Bronchial epithelial cell (primary cell): ENCODE data around the gene DAPP1. TPM values are rescaled to one million over a fixed set of nuclear protein-coding genes. Genes with fewer than 3 reads are reported as not detected.

Experiments used
- DNase-seq: peaks from one replicate; pipeline ENCODE4 v3.0.0-alpha.2; 2010; ENCODE audit warnings: low read depth
- FAIRE-seq: peaks from 2 replicates; lab custom pipeline; 2011; peaks lifted over from hg19 to GRCh38; lab: Jason Lieb, UNC
- H3K27me3 ChIP-seq: 2 replicates; pipeline ENCODE4 v1.5.1; 2011; ENCODE audit warnings: low read length; ENCODE audit not compliant: control insufficient read depth, insufficient read depth
- H3K36me3 ChIP-seq: 2 replicates; pipeline ENCODE4 v1.5.1; 2011; ENCODE audit warnings: low read length; ENCODE audit not compliant: control insufficient read depth, insufficient read depth
- H3K4me3 ChIP-seq: 2 replicates; pipeline ENCODE4 v1.5.1; 2011; ENCODE audit warnings: mild to moderate bottlenecking, low read depth, low read length, control low read depth
- total RNA-seq: library from RNA; depleted of rRNA; stranded (reverse); fragments of >200 nt; gene quantifications from 2 replicates; pipeline ENCODE4 v1.2.1, GENCODE V29; 2014
- TF ChIP-seq, protein P1 (sequence below): IDR thresholded peaks from 2 replicates; pipeline ENCODE4 v1.5.1; 2011; ENCODE audit warnings: mild to moderate bottlenecking, moderate library complexity, low read length, control low read depth, inconsistent platforms; ENCODE audit not compliant: insufficient read depth, severe bottlenecking

The DAPP1 gene
- total RNA-seq, 1 donor from 2014 or later: 31.3 TPM

DNA sequence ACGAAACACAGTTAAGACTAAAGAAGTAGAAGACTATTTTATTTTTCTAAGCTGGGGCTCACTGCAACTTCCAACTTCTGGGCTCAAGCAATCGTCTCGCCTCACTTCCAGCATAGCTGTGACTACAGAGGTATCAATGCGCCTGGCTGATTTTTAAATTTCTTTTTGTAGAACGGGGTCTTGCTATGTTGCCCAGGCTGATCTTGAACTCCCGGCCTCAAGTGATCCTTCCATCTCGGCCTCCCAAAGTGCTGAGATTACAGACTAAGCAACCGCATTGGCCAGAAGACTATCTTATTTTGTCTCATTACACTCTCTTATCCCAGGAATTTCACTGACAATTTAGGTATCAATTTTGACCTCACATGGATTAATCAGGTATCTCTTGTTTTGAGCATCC is 76.4 kb downstream of the DAPP1 start:
- Histone ChIP-seq H3K4me3 (peak overlapping the region; percentile 92), H3K27me3 (no peaks in the 10 kb centered on the region), H3K36me3 (no peaks in the 10 kb centered on the region)
- FAIRE-seq (no peak), DNase-seq (no peak)
- TF ChIP-seq, protein P1, sequence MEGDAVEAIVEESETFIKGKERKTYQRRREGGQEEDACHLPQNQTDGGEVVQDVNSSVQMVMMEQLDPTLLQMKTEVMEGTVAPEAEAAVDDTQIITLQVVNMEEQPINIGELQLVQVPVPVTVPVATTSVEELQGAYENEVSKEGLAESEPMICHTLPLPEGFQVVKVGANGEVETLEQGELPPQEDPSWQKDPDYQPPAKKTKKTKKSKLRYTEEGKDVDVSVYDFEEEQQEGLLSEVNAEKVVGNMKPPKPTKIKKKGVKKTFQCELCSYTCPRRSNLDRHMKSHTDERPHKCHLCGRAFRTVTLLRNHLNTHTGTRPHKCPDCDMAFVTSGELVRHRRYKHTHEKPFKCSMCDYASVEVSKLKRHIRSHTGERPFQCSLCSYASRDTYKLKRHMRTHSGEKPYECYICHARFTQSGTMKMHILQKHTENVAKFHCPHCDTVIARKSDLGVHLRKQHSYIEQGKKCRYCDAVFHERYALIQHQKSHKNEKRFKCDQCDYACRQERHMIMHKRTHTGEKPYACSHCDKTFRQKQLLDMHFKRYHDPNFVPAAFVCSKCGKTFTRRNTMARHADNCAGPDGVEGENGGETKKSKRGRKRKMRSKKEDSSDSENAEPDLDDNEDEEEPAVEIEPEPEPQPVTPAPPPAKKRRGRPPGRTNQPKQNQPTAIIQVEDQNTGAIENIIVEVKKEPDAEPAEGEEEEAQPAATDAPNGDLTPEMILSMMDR: no peak

DNA sequence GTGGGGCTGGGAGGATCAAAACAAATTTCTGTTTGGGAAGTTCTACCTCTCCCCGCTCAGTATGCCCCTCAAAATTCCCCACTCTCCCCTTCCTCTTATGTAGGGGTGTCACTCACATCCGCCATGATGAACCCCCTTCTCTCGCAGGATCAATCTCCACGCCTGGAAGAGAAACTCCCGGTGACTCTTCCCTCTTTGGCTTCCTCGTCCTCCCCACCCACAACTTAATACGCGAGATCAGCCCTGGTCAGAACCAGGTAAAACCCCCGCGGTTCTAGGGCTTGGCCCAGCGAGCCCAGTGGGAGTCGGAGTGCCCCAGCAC is 77.2 kb downstream of the DAPP1 start:
- DNase-seq (no peak), FAIRE-seq (no peak)
- peak overlapping the region; percentile 92 for H3K4me3 ChIP-seq
- no peaks in the 10 kb centered on the region for H3K27me3 ChIP-seq
- H3K36me3 ChIP-seq: no peaks in the 10 kb centered on the region
- TF ChIP-seq, protein P1: no peak

DNA sequence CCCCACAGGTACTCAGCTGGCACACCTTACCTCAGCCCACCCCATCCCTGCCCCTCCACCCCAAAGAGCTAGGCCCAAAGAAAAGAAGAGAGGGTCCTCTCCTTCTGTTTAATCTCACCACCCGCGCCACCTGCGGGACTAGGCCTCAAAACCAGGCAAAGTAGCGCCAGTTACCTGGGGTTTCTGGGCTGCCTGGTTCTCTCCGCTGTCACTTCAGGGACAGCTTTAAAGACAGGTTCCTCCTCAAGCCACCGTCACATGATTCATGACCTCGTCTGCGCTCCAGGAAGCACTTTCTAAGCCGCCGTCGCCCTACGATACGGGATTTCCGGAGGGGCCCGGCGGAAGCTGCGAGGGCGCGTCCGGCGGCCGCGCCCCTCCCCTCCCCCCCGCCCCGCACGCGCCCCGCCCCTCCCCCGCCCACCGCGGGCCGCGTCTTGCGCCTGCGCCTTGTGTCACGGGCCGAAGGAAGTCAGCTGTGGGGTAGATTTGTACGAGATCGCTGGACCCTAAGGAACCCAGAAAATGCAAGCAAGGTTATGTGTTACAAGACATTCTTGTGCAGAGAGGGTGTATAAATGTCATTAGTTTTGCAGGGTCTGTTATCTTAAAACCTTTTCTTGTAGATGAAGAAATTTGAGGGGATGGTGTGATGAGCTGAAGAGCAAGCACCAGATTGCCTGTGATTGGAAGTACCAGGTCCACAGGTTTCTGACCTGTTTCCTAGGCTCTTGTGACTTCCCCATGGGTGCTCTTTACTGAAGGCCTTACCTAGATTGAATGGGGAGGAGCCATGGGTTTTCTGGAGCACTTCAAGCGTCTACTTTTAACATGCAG is 77.8 kb downstream of the DAPP1 start, which contains the start of gene LAMTOR3:
TSS of gene LAMTOR3 (minus strand) at position 267 of the 837 bp plus-strand sequence. CDS start 464 bp downstream, outside the sequence.
- Histone ChIP-seq H3K36me3 (no peaks in the 10 kb centered on the region), H3K4me3 (peak within 1 kb of the TSS; percentile 92), H3K27me3 (no peaks in the 10 kb centered on the region)
- FAIRE-seq (no peak), DNase-seq (peak; percentile 85)
- TF ChIP-seq, protein P1: no peak

DNA sequence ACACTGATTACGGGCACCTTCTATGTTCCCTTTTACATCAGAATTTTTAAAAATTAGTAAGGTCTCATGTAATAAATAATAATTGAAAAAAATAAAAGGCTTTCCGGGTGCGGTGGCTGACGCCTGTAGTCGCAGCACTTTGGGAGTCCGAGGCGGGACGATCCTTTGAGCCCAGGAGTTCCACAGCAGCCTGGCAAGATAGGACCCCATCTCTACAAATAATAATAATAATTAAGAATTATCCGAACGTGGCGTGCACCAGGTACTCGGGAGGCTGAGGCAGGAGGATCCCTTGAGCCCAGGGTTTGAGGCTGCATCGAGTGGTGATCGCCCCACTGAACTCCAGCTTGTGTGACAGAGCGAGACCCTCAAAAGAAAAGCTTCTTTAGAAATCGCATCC is 78.4 kb downstream of the DAPP1 start:
- Histone ChIP-seq H3K27me3 (no peaks in the 10 kb centered on the region), H3K4me3 (no peak overlapping the region), H3K36me3 (no peaks in the 10 kb centered on the region)
- TF ChIP-seq, protein P1: no peak
- no peak for DNase-seq
- FAIRE-seq: no peak

DNA sequence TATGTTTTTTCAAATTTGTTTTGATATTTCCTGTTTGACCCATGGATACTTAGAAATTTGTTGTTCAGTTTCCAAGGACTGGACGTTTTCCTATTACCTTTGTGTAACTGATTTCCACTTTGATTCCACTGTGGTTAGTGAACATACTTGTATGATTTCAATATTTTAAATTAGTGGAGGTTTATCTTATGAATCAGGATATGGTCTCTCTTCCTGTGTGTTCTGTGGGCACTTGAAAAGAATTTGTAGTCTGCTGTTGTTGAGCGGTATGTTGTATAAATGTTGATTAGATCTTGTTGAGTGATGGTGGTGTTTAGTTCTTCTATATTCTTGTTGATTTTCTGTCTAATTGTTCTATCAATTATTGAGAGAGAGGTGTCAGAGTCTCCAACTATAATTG is 98.8 kb downstream of the DAPP1 start:
- TF ChIP-seq, protein P1: no peak
- DNase-seq: no peak
- no peak for FAIRE-seq
- peaks cover 4% of the 10 kb centered on the region for H3K36me3 ChIP-seq
- no peaks in the 10 kb centered on the region for H3K27me3 ChIP-seq
- H3K4me3 ChIP-seq: no peak overlapping the region
